ENCODE measurements around the gene NMT1. TPM values are rescaled to one million over a fixed set of nuclear protein-coding genes. Genes with fewer than 3 reads are reported as not detected.

The NMT1 gene
- polyA plus RNA-seq, 1 of the 3 experiments (the other 2 are of a cell fraction): 30.1 TPM

DNA sequence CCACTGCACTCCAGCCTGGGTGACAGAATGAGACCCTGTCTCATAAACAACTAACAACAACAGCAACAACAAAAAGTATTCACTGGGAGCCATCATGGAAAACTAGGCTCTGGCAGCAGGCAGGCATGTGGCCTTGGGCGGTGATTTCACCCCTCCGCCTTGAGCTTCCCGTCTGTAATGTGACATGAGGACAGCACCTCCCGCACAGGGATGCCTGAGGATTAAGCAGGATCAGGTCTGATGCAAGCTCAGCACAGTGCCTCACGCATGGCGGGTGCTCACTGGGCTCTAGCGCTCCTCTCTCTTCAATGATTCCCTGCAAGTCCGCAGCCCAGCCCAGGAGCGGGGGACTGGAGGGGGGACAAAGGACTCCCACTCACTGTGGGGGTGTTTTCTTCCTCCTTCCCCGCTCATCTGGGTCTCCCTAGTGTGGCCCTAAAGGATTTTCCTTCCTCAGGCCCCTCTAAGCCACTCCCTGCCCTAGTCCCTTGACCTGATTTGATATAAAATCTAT is 68.4 kb downstream of the NMT1 start (continued):
- TF ChIP-seq MEF2A (IDR thresholded peaks at IDR 0.05; ENCODE audit: borderline replicate concordance, low read depth) (no peak), NRF1 (IDR thresholded peaks at IDR 0.05; ENCODE audit: low read depth, low read length) (no peak), MXI1 (IDR thresholded peaks at IDR 0.05; ENCODE audit: low read depth, low read length) (no peak)
- TF ChIP-seq, protein P1, sequence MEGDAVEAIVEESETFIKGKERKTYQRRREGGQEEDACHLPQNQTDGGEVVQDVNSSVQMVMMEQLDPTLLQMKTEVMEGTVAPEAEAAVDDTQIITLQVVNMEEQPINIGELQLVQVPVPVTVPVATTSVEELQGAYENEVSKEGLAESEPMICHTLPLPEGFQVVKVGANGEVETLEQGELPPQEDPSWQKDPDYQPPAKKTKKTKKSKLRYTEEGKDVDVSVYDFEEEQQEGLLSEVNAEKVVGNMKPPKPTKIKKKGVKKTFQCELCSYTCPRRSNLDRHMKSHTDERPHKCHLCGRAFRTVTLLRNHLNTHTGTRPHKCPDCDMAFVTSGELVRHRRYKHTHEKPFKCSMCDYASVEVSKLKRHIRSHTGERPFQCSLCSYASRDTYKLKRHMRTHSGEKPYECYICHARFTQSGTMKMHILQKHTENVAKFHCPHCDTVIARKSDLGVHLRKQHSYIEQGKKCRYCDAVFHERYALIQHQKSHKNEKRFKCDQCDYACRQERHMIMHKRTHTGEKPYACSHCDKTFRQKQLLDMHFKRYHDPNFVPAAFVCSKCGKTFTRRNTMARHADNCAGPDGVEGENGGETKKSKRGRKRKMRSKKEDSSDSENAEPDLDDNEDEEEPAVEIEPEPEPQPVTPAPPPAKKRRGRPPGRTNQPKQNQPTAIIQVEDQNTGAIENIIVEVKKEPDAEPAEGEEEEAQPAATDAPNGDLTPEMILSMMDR (IDR thresholded peaks at IDR 0.05): no peak

DNA sequence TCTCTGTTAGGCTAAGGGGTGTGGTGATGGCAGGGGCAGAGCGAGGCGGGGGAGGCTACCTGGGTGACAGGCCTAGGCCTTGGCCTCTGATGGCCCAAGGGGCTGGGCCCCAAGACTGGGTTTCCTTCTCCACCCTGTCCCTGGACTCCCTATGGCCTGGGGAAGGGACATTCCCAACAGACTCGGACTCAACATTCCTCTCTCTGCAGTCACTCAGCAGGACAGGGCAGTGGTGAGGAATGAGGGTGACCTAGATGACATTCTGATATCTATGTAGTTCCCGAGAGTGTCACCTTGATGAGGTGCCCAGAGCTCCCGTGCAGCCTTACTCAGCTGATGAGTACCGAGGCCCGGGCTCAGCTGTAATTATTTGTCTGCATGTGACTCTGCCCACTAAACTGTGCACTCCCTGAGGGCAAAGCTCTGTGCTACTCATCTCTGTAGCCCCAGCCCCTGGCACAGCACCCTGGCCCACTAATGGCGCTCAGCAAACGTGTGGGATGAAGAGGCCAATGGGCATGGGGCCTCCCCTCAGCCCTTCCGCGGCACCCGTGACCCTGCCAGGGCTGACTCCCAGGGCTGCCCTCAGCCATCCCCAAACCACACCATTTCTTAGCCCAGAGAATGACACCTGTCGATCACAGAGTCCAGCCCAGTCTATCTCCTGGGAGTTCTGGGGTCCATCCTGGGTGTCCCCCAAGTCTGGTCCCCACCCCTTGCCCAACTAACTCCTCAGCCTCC is 69.0 kb downstream of the NMT1 start:
- H3K4me2 ChIP-seq: peak overlapping the region; percentile 88; the same call in 1 of the 2 replicates
- H3F3A ChIP-seq (replicated peaks; ENCODE audit: insufficient read depth): peaks cover 17% of the 10 kb centered on the region
- H3K9ac ChIP-seq: no peak overlapping the region; the same call in 1 of the 2 replicates
- peaks cover 23 to 29% of the 10 kb centered on the region in 2 experiments; a peak in 3 of 4 replicates for H3K4me1 ChIP-seq (ENCODE audit: control insufficient read depth in 1 of 2, insufficient read depth in 2 of 2, low read depth in 1 of 2, low read length in 1 of 2)
- no peak overlapping the region for H3K4me3 ChIP-seq (ENCODE audit: low read depth in 2 of 2, low read length in 1 of 2)
- 68% methylated on average over 8 of the region's 13 CpGs for WGBS (ENCODE audit: low lambda C conversion rate)
- no peaks in the 10 kb centered on the region for H3K27me3 ChIP-seq (ENCODE audit: insufficient read depth)
- ChIA-PET CTCF (interaction anchor here (0.7 to 10.8 kb wide), 11 partner anchors 12 to 212 kb away, joined by 3 to 194 read pairs (median 4); no protein-coding TSS in a partner anchor), POLR2A (no interaction called here)
- peak overlapping the region in 1 of 2 experiments; percentile 65; a peak in 1 of 4 replicates for H3K27ac ChIP-seq (ENCODE audit: low read depth in 2 of 2, low read length in 1 of 2)
- TF ChIP-seq EP300 (IDR thresholded peaks at IDR 0.05; ENCODE audit: borderline replicate concordance in 1 of 2, low read depth in 1 of 2, low read length in 1 of 2) (no peak), RXRA (IDR thresholded peaks at IDR 0.05; ENCODE audit: borderline replicate concordance, low read depth) (no peak), NRF1 (IDR thresholded peaks at IDR 0.05; ENCODE audit: low read depth, low read length) (no peak), FOSL2 (IDR thresholded peaks at IDR 0.05; ENCODE audit: borderline replicate concordance, low read depth) (no peak), RAD21 (IDR thresholded peaks at IDR 0.05; ENCODE audit: low read length) (no peak), YY1 (IDR thresholded peaks at IDR 0.05; ENCODE audit: low read depth) (no peak), ELF1 (IDR thresholded peaks at IDR 0.05) (no peak)
- H3K79me2 ChIP-seq (ENCODE audit: insufficient read depth): peaks cover 70% of the 10 kb centered on the region
- peaks cover 0 to 5% of the 10 kb centered on the region in 2 experiments for H3K36me3 ChIP-seq (replicated peaks in 1 of 2; ENCODE audit: control insufficient read depth in 1 of 2, insufficient read depth in 2 of 2, low read length in 1 of 2)
- H3K9me3 ChIP-seq: no peaks in the 10 kb centered on the region
- no peaks in the 10 kb centered on the region for H3K9me2 ChIP-seq
- DNase-seq: no peak
- no peaks in the 10 kb centered on the region for H4K20me1 ChIP-seq (ENCODE audit: insufficient read depth)
- no peak overlapping the region for H2AFZ ChIP-seq (ENCODE audit: low read depth)

Measured in SK-N-SH (cell line).